NT2/D1 (cell line): ENCODE measurements around the gene DNAJB8.
A peak's percentile ranks its signal among the peaks of the same experiment; 100 is the strongest.

Experiments used
- DNase-seq: peaks from one replicate; pipeline ENCODE4 v3.0.0-alpha.2; 2011; ENCODE audit warnings: low read depth, low spot score
- H3K27me3 ChIP-seq: 2 replicates; pipeline ENCODE4 v1.6.0; 2011; ENCODE audit warnings: mild to moderate bottlenecking; ENCODE audit not compliant: insufficient read length, insufficient read depth
- H3K36me3 ChIP-seq: 2 replicates; pipeline ENCODE4 v1.6.1; 2011; ENCODE audit warnings: mild to moderate bottlenecking, low read length, mixed read lengths; ENCODE audit not compliant: insufficient read depth, insufficient read length
- H3K4me1 ChIP-seq: 2 replicates; pipeline ENCODE4 v1.5.1; 2011; ENCODE audit not compliant: insufficient read depth, insufficient read length
- H3K4me3 ChIP-seq: 2 replicates; pipeline ENCODE4 v1.5.1; 2011; ENCODE audit warnings: low read depth; ENCODE audit not compliant: insufficient read length
- H3K9ac ChIP-seq: 2 replicates; pipeline ENCODE4 v1.6.0; 2011; ENCODE audit warnings: low read depth; ENCODE audit not compliant: insufficient read length
- H3K9me3 ChIP-seq: 2 replicates; pipeline ENCODE4 v1.5.1; 2011; ENCODE audit warnings: mild to moderate bottlenecking, low read length; ENCODE audit not compliant: insufficient read depth
- SUZ12 ChIP-seq: IDR thresholded peaks from 2 replicates; pipeline ENCODE4 v1.6.1; 2011; ENCODE audit not compliant: insufficient read length, insufficient read depth; ENCODE audit errors: extremely low read depth
- YY1 ChIP-seq: IDR thresholded peaks from 2 replicates; pipeline ENCODE4 v1.6.1; 2011; ENCODE audit not compliant: insufficient read length, insufficient read depth
- ZNF274 ChIP-seq: IDR thresholded peaks from 2 replicates; pipeline ENCODE4 v1.6.1; 2011; ENCODE audit warnings: mild to moderate bottlenecking, low read depth, low read length

DNAJB8 gene

GRCh38 chr3:128462341-128462910 lies 4.3 kb downstream of the DNAJB8 start:
- no peak for TF ChIP-seq YY1
- TF ChIP-seq ZNF274, result no peak
- no peak for TF ChIP-seq SUZ12
- H3K4me1 ChIP-seq, result peaks cover 11% of the 10 kb centered on the region

GRCh38 chr3:128461731-128462130 lies 5.0 kb downstream of the DNAJB8 start:
- DNase-seq, result no peak
- Histone ChIP-seq H3K4me3 (no peak overlapping the region), H3K36me3 (no peaks in the 10 kb centered on the region), H3K9me3 (no peaks in the 10 kb centered on the region), H3K4me1 (peaks cover 8% of the 10 kb centered on the region), H3K27me3 (peaks cover 44% of the 10 kb centered on the region), H3K9ac (no peak overlapping the region)
- TF ChIP-seq ZNF274, result no peak
- no peak for TF ChIP-seq SUZ12
- TF ChIP-seq YY1, result no peak

More at GRCh38 chr3:128462341-128462910, 4.3 kb downstream of the DNAJB8 start:
- DNase-seq, result no peak
- H3K4me3 ChIP-seq, result no peak overlapping the region
- no peaks in the 10 kb centered on the region for H3K9me3 ChIP-seq
- H3K9ac ChIP-seq, result no peak overlapping the region
- H3K36me3 ChIP-seq, result no peaks in the 10 kb centered on the region
- peaks cover 51% of the 10 kb centered on the region for H3K27me3 ChIP-seq

GRCh38 chr3:128459461-128459820 lies 7.2 kb downstream of the DNAJB8 start:
- peaks cover 8% of the 10 kb centered on the region for H3K4me1 ChIP-seq
- H3K36me3 ChIP-seq, result no peaks in the 10 kb centered on the region
- peak overlapping the region; percentile 39 for H3K9ac ChIP-seq
- H3K9me3 ChIP-seq, result no peaks in the 10 kb centered on the region
- TF ChIP-seq SUZ12, result no peak
- TF ChIP-seq YY1, result no peak
- TF ChIP-seq ZNF274, result no peak
- no peak overlapping the region for H3K4me3 ChIP-seq
- DNase-seq, result no peak
- H3K27me3 ChIP-seq, result peaks cover 35% of the 10 kb centered on the region

- Histone ChIP-seq H3K36me3 (no peaks in the 10 kb centered on the region), H3K4me3 (no peak overlapping the region), H3K9ac (peak overlapping the region; percentile 44), H3K27me3 (peaks cover 29% of the 10 kb centered on the region), H3K9me3 (no peaks in the 10 kb centered on the region), H3K4me1 (peaks cover 8% of the 10 kb centered on the region)
- TF ChIP-seq ZNF274 (no peak), SUZ12 (no peak), YY1 (no peak)
- no peak for DNase-seq
Observed at GRCh38 chr3:128458746-128459460, 7.8 kb downstream of the DNAJB8 start.

- no peaks in the 10 kb centered on the region for H3K36me3 ChIP-seq
- H3K4me1 ChIP-seq, result peaks cover 8% of the 10 kb centered on the region
- peaks cover 25% of the 10 kb centered on the region for H3K27me3 ChIP-seq
- TF ChIP-seq SUZ12 (no peak), YY1 (no peak), ZNF274 (no peak)
- H3K9ac ChIP-seq, result no peak overlapping the region
- no peak for DNase-seq
- H3K9me3 ChIP-seq, result no peaks in the 10 kb centered on the region
- H3K4me3 ChIP-seq, result no peak overlapping the region
Observed at GRCh38 chr3:128457937-128458336, 8.8 kb downstream of the DNAJB8 start.

GRCh38 chr3:128456776-128457715 lies 9.6 kb downstream of the DNAJB8 start:
- H3K9me3 ChIP-seq, result no peaks in the 10 kb centered on the region
- H3K9ac ChIP-seq, result no peak overlapping the region
- H3K4me3 ChIP-seq, result no peak overlapping the region
- peaks cover 8% of the 10 kb centered on the region for H3K4me1 ChIP-seq
- TF ChIP-seq SUZ12 (no peak), YY1 (no peak), ZNF274 (no peak)
- no peaks in the 10 kb centered on the region for H3K36me3 ChIP-seq
- peaks cover 25% of the 10 kb centered on the region for H3K27me3 ChIP-seq
- no peak for DNase-seq

- Histone ChIP-seq H3K9ac (no peak overlapping the region), H3K36me3 (no peaks in the 10 kb centered on the region)
- DNase-seq, result no peak
Observed at GRCh38 chr3:128455786-128456748, 10.6 kb downstream of the DNAJB8 start.

More at GRCh38 chr3:128455786-128456748, 10.6 kb downstream of the DNAJB8 start:
- Histone ChIP-seq H3K9me3 (no peaks in the 10 kb centered on the region), H3K27me3 (peaks cover 31% of the 10 kb centered on the region), H3K4me3 (no peak overlapping the region), H3K4me1 (peaks cover 8% of the 10 kb centered on the region)
- no peak for TF ChIP-seq SUZ12
- no peak for TF ChIP-seq YY1
- TF ChIP-seq ZNF274, result no peak
